Choroid plexus epithelial cell (primary cell): ENCODE measurements around the gene INKA2.

Experiments
- DNase-seq: peaks from one replicate; pipeline ENCODE4 v3.0.0-alpha.2; 2010; ENCODE audit warnings: low read depth
- H3K4me3 ChIP-seq: 2 replicates; pipeline ENCODE4 v1.5.1; 2011; ENCODE audit warnings: low read depth, mild to moderate bottlenecking, control low read depth, low read length, moderate library complexity
- CTCF ChIP-seq: conservative IDR thresholded peaks from 2 replicates; pipeline ENCODE4 v1.5.1; 2011; ENCODE audit warnings: low read depth, mild to moderate bottlenecking, control low read depth, inconsistent platforms, low read length, moderate library complexity

Gene INKA2

GRCh38 chr1:111709986-111710385 lies 29.2 kb downstream of the INKA2 start:
- H3K4me3 ChIP-seq = no peak overlapping the region
- DNase-seq = no peak
- no peak for TF ChIP-seq CTCF

GRCh38 chr1:111707906-111708305 lies 31.3 kb downstream of the INKA2 start:
- peak; percentile 75 for DNase-seq
- TF ChIP-seq CTCF = no peak
- no peak overlapping the region for H3K4me3 ChIP-seq

DNA sequence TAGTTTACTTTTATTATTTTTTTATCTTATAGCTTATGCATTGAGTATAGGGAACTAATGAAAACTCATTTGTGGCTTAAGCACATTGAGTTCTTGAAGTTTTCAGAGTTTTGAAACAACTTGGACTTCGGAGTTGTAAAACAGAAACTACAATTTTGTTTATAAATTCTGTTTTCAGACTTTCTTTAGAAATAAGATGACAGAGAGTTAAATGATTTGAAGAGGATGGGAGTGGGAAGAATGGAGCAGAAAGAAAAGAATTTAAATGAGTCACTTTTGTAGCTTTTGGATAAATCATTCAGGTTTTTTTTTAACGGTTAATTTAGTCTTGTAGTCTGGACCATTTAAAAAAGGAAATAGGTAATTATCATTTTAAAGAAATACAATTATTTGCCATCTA lies 32.3 kb downstream of the INKA2 start:
- no peak for TF ChIP-seq CTCF
- no peak overlapping the region for H3K4me3 ChIP-seq
- no peak for DNase-seq

DNA sequence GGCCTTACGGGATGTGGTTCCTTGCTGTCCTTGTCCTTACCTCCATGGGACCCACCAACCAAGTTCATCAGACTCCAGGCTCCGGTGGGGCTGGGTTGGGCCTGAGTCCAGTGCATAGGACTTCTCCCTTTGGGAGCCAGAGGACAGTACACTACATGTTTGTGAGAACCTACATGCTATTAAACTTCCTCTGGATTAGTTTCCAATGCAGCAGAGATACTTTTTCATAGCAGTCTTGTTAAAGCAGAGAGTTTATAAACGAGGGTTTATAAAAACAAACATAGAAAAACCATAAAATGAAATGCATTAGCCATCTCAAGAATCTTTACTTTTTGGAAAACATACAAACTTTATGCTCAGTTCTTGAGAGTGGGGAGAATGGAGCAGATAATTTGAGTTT lies 33.4 kb downstream of the INKA2 start:
- H3K4me3 ChIP-seq = no peak overlapping the region
- no peak for DNase-seq
- no peak for TF ChIP-seq CTCF

GRCh38 chr1:111704776-111705175 lies 34.4 kb downstream of the INKA2 start:
- H3K4me3 ChIP-seq = no peak overlapping the region
- DNase-seq = no peak
- TF ChIP-seq CTCF = no peak

DNA sequence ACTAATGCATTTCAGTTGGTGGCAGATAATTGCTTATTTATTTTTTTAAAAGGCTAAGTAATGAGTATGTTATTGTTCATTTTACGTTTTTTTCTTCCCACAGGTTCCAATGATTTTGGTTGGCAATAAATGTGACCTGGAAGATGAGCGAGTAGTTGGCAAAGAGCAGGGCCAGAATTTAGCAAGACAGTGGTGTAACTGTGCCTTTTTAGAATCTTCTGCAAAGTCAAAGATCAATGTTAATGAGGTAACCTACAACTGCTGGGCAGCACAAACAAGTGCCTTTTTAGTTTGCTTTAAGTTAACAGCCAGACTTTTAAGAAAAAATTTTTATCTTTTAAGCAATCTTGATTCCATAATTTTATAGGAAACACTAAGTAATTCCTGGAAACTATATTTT lies 35.0 kb downstream of the INKA2 start:
- no peak for DNase-seq
- TF ChIP-seq CTCF = no peak
- H3K4me3 ChIP-seq = no peak overlapping the region

DNA sequence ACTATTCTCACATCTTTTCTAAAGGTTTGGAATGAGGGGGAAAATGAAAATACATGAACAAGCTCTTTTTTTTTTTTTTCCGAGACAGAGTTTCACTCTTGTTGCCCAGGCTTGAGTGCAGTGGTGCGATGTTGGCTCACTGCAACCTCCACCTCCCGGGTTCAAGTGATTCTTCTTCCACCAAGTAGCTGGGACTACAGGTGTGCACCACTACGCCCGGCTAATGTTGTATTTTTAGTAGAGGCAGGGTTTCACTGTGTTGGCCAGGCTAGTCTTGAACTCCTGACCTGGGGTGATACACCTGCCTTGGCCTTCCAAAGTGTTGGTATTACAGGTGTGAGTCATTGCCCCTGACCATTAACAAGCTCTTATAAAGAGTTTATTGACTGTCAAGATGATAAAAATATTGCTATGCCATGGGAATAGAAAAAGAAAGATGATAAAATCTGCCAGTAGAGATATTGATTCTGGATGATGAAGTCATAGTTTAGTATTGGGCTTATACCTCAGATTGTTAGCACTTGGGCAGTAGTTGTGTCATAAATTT lies 36.6 kb downstream of the INKA2 start:
- TF ChIP-seq CTCF = no peak
- DNase-seq = no peak
- no peak overlapping the region for H3K4me3 ChIP-seq
